NCI-H69 (cell line): ENCODE data around the gene ZNF324B.
"Not testable (repeated sequence)": the region's sequence is repeated elsewhere in the genome, so short reads cannot be mapped to it uniquely, and the experiment has no call there.

Source experiments
- DNase-seq: peaks from one replicate; lab custom pipeline; 2025; lab: John Stamatoyannopoulos, UW

ZNF324B gene

DNA sequence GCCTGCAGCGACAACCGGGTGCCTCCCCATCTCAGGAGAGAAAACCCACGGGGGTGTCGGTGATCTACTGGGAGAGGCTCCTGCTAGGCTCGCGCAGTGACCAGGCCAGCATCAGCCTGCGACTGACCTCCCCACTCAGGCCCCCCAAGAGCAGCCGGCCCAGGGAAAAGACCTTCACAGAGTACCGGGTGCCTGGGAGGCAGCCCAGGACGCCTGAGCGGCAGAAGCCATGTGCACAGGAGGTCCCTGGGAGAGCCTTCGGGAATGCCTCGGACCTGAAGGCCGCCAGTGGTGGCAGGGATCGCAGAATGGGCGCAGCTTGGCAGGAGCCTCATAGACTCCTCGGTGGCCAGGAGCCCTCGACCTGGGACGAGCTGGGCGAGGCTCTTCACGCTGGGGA is 3.9 kb downstream of the ZNF324B start:
- DNase-seq, result no peak

- no peak for DNase-seq
Observed at GRCh38 chr19:58456111-58456510, 4.7 kb downstream of the ZNF324B start.

- no peak for DNase-seq
Observed at GRCh38 chr19:58460039-58460438, 8.6 kb downstream of the ZNF324B start.

- DNase-seq, result no peak
Observed at GRCh38 chr19:58466089-58466759, 14.8 kb downstream of the ZNF324B start.

DNA sequence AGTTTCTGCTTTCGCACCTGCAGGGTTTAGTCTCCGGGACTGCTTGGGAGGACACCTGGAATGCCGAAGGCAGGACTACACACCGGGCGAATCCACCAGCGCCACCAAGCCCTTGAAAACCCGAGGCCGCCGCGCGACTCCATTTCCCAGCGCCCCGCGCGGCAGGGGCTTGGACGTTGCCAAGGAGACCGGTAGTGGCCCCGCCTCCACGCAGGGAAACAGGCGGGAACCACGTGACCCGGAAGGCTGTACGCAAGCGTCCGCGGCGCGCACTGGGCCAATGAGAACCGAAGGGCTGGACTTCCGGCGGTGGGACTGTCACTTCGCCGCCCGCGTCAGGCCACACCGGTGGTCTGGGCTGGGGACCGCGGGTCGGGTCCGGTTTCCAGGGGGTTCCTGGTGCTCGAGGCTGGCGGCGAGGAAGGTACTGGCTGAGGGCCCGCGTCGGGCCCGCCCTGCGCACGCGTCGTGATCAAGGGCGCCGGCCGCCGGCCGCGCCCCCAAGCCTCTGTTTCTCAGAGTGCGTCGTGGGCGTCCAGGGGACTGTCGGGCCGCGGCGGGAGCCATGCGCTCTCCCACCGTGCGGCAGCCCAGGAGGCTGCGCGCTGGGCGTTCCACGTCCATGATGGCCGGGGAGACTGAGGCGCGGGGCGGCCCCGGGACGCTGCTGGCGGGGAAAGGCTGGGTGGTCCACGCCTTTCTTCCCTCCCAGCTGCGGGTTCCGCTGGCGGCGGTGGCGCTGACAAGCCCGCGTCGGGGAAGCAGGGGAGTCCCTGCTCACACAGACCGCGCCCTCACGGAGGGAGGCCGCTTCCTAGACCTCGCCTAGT is 15.6 kb downstream of the ZNF324B start, which contains the start of gene ZNF324:
TSS of gene ZNF324 (plus strand) at position 321 of the 830 bp plus-strand sequence. CDS start 2,106 bp downstream, outside the sequence.
- peak; percentile 99 for DNase-seq

- DNase-seq, result peak; percentile 39
Observed at GRCh38 chr19:58468216-58468839, 16.9 kb downstream of the ZNF324B start.

DNA sequence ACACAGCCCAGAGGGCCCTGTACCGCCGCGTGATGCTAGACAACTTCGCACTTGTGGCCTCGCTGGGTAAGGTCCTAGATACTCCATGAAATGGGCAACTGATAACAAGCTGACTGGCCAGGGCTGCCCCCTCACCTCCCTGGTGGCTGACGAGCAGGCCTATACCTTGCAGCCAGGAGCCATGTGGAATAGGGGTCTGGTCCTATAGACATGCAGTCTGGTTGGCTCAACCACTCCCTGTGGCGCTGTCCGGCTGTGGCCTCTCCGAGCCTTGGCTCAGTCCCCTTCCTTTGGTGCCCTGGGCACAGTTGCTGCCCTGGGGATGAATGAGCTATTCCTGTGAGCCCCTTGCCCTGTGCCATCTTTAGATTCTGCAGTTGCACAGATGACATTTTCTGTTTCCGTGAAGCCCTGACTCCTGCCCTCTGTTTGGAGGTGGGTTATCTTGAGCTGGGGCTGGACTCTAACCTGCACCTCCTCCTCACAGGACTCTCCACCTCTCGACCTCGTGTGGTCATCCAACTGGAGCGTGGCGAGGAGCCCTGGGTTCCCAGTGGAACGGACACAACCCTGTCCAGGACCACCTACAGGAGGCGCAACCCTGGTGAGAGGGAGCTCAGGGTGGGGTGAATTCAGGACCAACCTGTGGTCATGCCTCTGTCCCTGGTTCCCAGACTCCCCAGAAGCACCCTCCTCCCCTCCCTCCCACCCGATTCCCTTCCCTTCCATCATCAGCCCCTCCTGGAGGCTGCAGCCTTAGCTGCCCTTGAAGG is 18.0 kb downstream of the ZNF324B start:
- DNase-seq, result no peak

GRCh38 chr19:58470837-58471543 is 19.6 kb downstream of the ZNF324B start:
- not testable (repeated sequence) for DNase-seq

GRCh38 chr19:58471736-58472135 is 20.3 kb downstream of the ZNF324B start:
- DNase-seq, result no peak

GRCh38 chr19:58473775-58474174 is 22.4 kb downstream of the ZNF324B start:
- no peak for DNase-seq

DNA sequence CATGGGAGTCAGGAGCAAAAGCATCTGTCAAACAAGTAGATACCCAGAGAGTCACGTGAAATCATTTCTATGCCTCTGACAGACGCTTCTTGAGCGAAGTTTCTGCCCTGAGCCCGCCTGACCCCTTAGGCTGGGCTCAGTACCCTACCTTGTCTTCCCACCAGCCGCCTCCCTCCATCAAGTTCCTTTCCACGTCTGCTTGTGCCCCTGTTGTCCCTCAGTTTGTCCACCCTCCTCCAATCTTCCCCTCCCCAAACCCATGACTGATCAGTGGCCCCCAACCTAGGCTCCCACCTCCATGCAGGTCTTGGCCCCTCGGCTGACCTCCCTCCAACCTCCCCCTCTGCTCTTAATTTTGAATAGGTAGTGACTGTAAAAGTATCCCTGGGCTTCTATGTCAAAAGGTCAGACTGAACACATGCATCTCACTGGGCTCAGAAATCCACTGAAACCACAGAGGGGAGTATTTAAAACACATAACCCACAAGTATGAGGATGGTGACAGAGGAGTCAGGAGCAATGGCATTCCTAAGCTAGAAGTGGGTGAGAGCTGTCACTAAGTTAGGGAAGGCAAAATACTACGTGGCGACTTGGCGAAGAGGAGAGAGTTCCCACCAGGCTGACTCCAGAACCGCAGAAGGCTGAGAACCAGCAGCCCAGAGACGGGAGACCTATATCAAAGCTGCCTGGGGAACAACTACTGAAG is 23.0 kb downstream of the ZNF324B start:
- DNase-seq, result no peak

GRCh38 chr19:58474997-58475713 is 23.7 kb downstream of the ZNF324B start:
- DNase-seq, result no peak

DNA sequence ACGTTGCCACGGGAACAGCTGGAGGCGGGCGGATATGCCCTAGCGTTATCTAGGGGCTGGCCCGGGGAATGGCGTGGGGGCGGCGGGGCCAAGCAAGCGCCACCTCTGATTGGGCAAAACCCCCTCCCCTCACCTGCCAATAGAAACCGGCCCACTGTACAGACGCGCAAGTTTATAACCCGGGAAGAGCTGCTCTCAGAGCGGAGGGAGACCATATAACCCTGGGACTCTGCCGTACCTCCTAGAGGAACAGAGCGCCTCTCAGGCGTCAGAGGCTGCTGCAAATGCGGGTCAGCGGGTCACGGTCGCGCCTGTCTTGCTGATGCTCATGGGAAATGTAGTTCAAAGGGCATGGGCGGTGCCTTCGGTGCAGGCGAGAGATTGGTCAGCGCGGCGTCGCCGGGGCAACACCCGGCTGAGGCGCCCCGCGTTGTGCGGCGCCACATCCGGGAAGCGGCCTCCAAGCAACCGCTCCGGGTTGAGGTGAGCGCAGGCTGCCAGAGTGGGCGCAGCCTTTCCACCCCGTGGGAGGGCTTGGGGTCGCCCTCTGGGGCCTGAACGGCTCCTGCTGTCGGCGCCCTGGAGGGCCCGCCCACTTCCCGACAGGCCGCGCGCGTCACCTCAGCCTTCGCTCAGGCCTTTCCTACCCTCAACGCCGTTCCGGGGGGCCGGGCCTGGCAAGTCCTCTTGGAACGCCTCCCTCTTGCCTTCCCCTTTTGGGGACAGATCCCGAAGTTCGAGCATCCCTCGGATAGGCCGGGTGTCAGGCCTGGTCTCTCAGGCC is 24.5 kb downstream of the ZNF324B start, which contains the start of gene ZNF446:
TSS of gene ZNF446 (plus strand) at position 639 of the 784 bp plus-strand sequence. CDS start 867 bp downstream, outside the sequence.
- peak; percentile 99 for DNase-seq

DNA sequence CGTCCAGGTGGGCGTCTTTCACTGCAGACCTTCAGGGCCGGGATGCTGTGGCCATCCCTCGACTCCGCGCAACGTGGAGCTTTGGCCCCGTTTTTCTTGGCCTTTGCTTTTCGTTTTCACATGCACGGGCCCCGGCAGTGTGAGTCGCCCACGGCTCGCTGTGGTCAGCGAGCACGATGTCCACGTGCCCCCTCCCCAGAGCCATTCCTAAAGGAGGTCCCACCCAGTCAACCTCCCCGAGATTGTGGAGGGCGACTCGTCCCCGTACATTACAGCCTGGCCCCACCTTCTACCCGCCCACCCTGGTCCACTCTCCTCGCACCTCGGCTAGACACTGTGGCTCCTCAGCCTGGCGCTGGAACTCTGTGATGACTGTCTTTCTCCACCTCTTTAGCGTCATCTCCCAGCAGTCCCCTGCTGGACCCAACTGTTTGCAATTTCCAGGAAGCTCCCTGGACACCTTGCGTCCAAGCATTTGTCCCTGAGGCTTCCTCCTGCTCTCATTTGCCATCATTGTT is 25.1 kb downstream of the ZNF324B start:
- peak; percentile 42 for DNase-seq

- DNase-seq, result no peak
Observed at GRCh38 chr19:58477130-58477529, 25.7 kb downstream of the ZNF324B start.

- no peak for DNase-seq
Observed at GRCh38 chr19:58477871-58478270, 26.4 kb downstream of the ZNF324B start.

GRCh38 chr19:58479303-58479702 is 27.9 kb downstream of the ZNF324B start:
- DNase-seq, result peak; percentile 12

DNA sequence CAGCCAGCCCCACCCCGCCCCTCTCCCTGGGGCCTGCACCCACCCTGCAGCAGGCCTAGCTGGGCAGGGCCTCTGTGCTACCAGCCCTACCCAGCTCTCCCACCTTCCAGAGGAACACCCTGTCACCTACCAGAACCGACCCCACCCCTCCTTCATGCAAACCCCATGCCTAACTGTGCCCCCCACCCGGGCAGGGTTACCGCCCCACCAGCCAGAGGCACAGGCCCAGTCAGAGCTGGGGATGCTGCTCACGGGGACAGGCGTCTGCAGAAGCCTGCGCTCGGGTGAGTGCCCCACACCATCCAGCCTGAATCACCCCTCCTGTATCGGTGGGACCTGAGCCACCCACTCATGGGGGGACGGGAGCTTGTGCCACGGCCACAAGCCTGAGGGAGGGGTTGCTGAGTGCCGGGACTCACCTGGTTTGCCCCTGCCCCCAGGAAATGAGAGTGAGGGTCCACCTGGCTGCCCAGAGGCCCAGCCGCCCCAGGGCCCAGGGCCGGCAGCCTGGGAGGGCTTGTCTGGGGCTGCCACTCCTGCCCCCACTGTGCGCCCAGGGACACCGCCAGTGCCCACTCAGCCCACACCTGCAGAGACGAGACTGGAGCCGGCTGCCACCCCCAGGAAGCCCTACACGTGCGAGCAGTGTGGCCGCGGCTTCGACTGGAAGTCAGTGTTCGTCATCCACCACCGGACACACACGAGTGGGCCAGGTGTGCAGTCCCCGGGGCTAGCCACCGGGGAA is 28.5 kb downstream of the ZNF324B start:
- DNase-seq, result no peak
